Right cardiac atrium (tissue), 5 donors: Measurements from ENCODE around the gene FNIP2. TPM values are rescaled to one million over a fixed set of nuclear protein-coding genes. Genes with fewer than 3 reads are reported as not detected.
"Not testable (repeated sequence)": the region's sequence is repeated elsewhere in the genome, so short reads cannot be mapped to it uniquely, and the experiment has no call there.

Experiments
- ATAC-seq, 2 donors: fragments of 200-7000 bp; cut with Tn5 transposase; one replicate each; pipeline versions ENCODE4 v1.8.0 to v1.9.1; 2020; ENCODE audit warnings: moderate library complexity in 2 of 2, mild to moderate bottlenecking in 1 of 2
- DNase-seq, 3 donors: peaks; one replicate each; pipeline ENCODE4 v3.0.0-alpha.2; 2020
- H3K27ac ChIP-seq: one replicate; pipeline ENCODE4 v1.5.1; 2013; ENCODE audit warnings: mild to moderate bottlenecking, low read length, control low read depth, moderate library complexity
- H3K27me3 ChIP-seq: one replicate; pipeline ENCODE4 v1.6.1; 2013; ENCODE audit not compliant: control insufficient read depth, insufficient read depth
- H3K4me1 ChIP-seq: one replicate; pipeline ENCODE4 v1.6.1; 2013; ENCODE audit warnings: low read length; ENCODE audit not compliant: control insufficient read depth, insufficient read depth
- H3K4me3 ChIP-seq: one replicate; pipeline ENCODE4 v1.5.1; 2013; ENCODE audit warnings: low read length, control low read depth
- H3K9me3 ChIP-seq: one replicate; pipeline ENCODE4 v1.6.1; 2013; ENCODE audit warnings: low read length; ENCODE audit not compliant: control insufficient read depth
- WGBS: extraction: QIAGEN DNeasy Blood & Tissue Kit; methylation state at CpG from one replicate; pipeline ENCODE4 v1.1.7; 2013; 5-methylcytosine and 5-hydroxymethylcytosine counted together
- intact Hi-C, 4 donors: fragments of 100-400 bp; cut with DNase I; formaldehyde crosslinking; loops; one replicate each; pipeline versions ENCODE4 v1.11.0 to v1.14.0; 2022 to 2023
- polyA plus RNA-seq: library from polyadenylated mRNA; stranded (reverse); fragments of 200-250 nt; gene quantifications from one replicate; pipeline ENCODE4 v1.2.3, GENCODE V29; 2013
- total RNA-seq, 4 donors: library from RNA; stranded (reverse); fragmentation: NEBNext Ultra II Directional; extraction: Animal tissue kit (Norgen Biotek cat#: 25700); gene quantifications; one replicate each; pipeline ENCODE4 v1.2.1, GENCODE V29; 2021
- donor health status: healthy with polysubstance abuse.
- donor health status: DM: no; HTN: yes; CAD: no.
- donor health status: DM: no; HTN: no; CAD: no.
- donor health status: DM: no; HTN: yes; CAD: no; lungs with severe emphysema.
- donor health status: DM: yes; HTN: yes; CAD: no.

The FNIP2 gene
- total and polyA plus RNA-seq, 5 donors = 16.4 to 59.5 (median 46.3) TPM

DNA sequence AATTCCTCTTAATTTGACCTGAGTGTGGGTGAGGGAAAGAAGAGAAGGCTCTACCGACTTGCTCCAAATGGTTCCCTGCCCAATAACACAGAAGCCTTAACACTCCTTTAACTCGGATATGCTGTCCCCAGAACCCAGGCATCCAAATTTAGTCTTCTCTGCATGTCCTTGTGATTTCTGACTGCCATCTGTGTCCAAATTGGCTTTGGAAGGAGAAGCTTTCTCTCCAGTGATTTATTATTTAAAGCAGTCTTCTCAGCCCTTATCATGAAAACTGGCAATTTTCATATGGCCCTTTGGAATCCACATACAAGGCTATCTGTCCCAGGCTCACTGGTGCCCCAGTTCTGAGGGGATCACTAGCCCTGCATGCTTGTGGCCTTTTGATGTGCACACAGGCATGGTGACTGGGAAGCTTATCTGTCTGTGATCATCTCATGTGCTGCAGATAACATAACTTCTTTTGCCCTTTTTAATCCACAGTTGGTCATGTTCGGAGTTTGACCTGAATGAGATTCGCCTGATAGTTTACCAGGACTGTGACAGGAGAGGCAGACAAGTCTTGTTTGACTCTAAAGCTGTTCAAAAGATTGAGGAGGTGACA is 56.7 kb downstream of the FNIP2 start:
- H3K4me1 ChIP-seq = peaks cover 34% of the 10 kb centered on the region
- DNase-seq (no peak), ATAC-seq (no peak)
- 55% methylated on average over 4 of the region's 4 CpGs for WGBS
- peak overlapping the region; percentile 89 for H3K27ac ChIP-seq
- intact Hi-C loops = loop anchor here in 1 of 4 donors (10.0 kb wide), 1 partner anchor 51 kb away; no protein-coding TSS in a partner anchor
- no peaks in the 10 kb centered on the region for H3K27me3 ChIP-seq
- H3K9me3 ChIP-seq = no peaks in the 10 kb centered on the region
- no peak overlapping the region for H3K4me3 ChIP-seq

- H3K4me1 ChIP-seq = peaks cover 32% of the 10 kb centered on the region
- H3K27me3 ChIP-seq = no peaks in the 10 kb centered on the region
- H3K4me3 ChIP-seq = no peak overlapping the region
- peak; percentile 29 to 36 for ATAC-seq
- no peak for DNase-seq
- no peaks in the 10 kb centered on the region for H3K9me3 ChIP-seq
- peak overlapping the region; percentile 89 for H3K27ac ChIP-seq
- intact Hi-C loops = loop anchor here in 1 of 4 donors (10.0 kb wide), 1 partner anchor 51 kb away; no protein-coding TSS in a partner anchor
Measured at GRCh38 chr4:158826057-158826456, 57.2 kb downstream of the FNIP2 start.

GRCh38 chr4:158826882-158827281 is 58.1 kb downstream of the FNIP2 start:
- 53% methylated on average over 1 of the region's 1 CpG for WGBS
- Histone ChIP-seq H3K27ac (peak overlapping the region; percentile 77), H3K4me1 (peaks cover 32% of the 10 kb centered on the region), H3K4me3 (no peak overlapping the region), H3K27me3 (no peaks in the 10 kb centered on the region), H3K9me3 (no peaks in the 10 kb centered on the region)
- no peak for DNase-seq
- ATAC-seq = no peak
- intact Hi-C loops = loop anchor here in 1 of 4 donors (10.0 kb wide), 1 partner anchor 52 kb away; no protein-coding TSS in a partner anchor

- H3K4me3 ChIP-seq = no peak overlapping the region
- peak in 2 of 3 donors; percentile 45 to 52 for DNase-seq
- intact Hi-C loops = loop anchor here in 1 of 4 donors (10.0 kb wide), 1 partner anchor 53 kb away; no protein-coding TSS in a partner anchor
- H3K27ac ChIP-seq = peak overlapping the region; percentile 77
- WGBS = 41% methylated on average over 5 of the region's 5 CpGs
- peaks cover 28% of the 10 kb centered on the region for H3K4me1 ChIP-seq
- peak; percentile 68 to 77 for ATAC-seq
- H3K27me3 ChIP-seq = no peaks in the 10 kb centered on the region
- no peaks in the 10 kb centered on the region for H3K9me3 ChIP-seq
Measured at GRCh38 chr4:158827543-158827981, 58.7 kb downstream of the FNIP2 start.

- not testable (repeated sequence) for H3K4me3 ChIP-seq, ATAC-seq, H3K27ac ChIP-seq, H3K27me3 ChIP-seq, H3K9me3 ChIP-seq, DNase-seq
- WGBS = 92% methylated on average over 8 of the region's 8 CpGs
- H3K4me1 ChIP-seq = peaks cover 28% of the 10 kb centered on the region
- intact Hi-C loops = loop anchor here in 1 of 4 donors (10.0 kb wide), 1 partner anchor 53 kb away; no protein-coding TSS in a partner anchor
Measured at GRCh38 chr4:158828151-158828550, 59.3 kb downstream of the FNIP2 start.

DNA sequence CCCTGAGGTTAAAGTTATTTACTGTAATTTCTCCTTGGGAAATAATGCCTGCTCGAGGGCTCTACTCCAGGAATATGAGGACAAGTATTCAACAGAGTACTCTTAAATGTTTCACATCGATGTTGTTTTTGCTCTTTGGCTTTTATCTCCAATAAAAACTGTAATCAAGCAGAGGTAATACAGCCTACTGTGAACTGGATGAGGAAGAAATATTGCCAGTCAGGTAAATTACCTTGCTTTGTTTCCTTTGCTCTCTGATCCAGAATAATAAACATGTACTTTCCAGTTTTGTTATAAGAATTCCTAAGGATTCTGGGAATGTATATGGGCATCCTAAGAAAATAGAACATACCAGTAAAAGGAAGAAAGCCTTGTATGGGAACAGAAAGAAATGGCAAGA is 60.4 kb downstream of the FNIP2 start:
- Histone ChIP-seq H3K27ac (no peak overlapping the region), H3K27me3 (no peaks in the 10 kb centered on the region), H3K4me1 (peaks cover 20% of the 10 kb centered on the region), H3K4me3 (no peak overlapping the region), H3K9me3 (no peaks in the 10 kb centered on the region)
- 88% methylated on average over 2 of the region's 2 CpGs for WGBS
- intact Hi-C loops = loop anchor here in 1 of 4 donors (10.0 kb wide), 1 partner anchor 54 kb away; no protein-coding TSS in a partner anchor
- DNase-seq (no peak), ATAC-seq (no peak)

- DNase-seq (no peak), ATAC-seq (no peak)
- H3K4me3 ChIP-seq = no peak overlapping the region
- 70% methylated on average over 5 of the region's 5 CpGs for WGBS
- intact Hi-C loops = no loop called here
- H3K9me3 ChIP-seq = no peaks in the 10 kb centered on the region
- H3K27ac ChIP-seq = no peak overlapping the region
- H3K4me1 ChIP-seq = peaks cover 2% of the 10 kb centered on the region
- H3K27me3 ChIP-seq = no peaks in the 10 kb centered on the region
Measured at GRCh38 chr4:158833602-158834001, 64.8 kb downstream of the FNIP2 start.

GRCh38 chr4:158835226-158836001 is 66.6 kb downstream of the FNIP2 start:
- intact Hi-C loops = no loop called here
- Histone ChIP-seq H3K27me3 (no peaks in the 10 kb centered on the region), H3K27ac (no peak overlapping the region), H3K4me3 (no peak overlapping the region), H3K9me3 (no peaks in the 10 kb centered on the region), H3K4me1 (peaks cover 2% of the 10 kb centered on the region)
- ATAC-seq (no peak), DNase-seq (no peak)
- 55% methylated on average over 2 of the region's 2 CpGs for WGBS

DNA sequence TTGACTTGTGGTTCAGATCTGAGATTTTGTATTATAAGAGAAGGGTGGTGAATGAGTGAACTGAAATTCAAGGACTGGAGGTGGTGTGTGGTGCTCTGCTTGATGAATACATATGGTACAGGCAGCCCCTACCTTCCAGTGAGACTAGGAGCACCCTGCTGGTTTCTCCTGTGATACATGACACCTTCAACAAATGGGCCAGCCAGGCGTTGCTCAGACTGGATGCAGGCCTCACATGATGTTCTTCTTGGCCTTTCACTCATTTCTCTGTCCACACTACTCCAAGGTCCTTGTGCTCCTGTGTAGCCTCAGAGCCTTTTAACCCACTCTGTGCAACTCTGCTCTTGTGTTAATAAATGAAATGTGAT is 67.2 kb downstream of the FNIP2 start:
- H3K27ac ChIP-seq = no peak overlapping the region

GRCh38 chr4:158836828-158837449 is 68.1 kb downstream of the FNIP2 start:
- H3K27ac ChIP-seq = peak overlapping the region; percentile 56
- WGBS = 85% methylated on average over 4 of the region's 4 CpGs

More for the DNA sequence above, 67.2 kb downstream of the FNIP2 start:
- intact Hi-C loops = no loop called here
- 66% methylated on average over 1 of the region's 1 CpG for WGBS
- Histone ChIP-seq H3K4me1 (peaks cover 4% of the 10 kb centered on the region), H3K4me3 (no peak overlapping the region), H3K9me3 (no peaks in the 10 kb centered on the region), H3K27me3 (no peaks in the 10 kb centered on the region)
- ATAC-seq (no peak), DNase-seq (no peak)

More at GRCh38 chr4:158836828-158837449, 68.1 kb downstream of the FNIP2 start:
- ATAC-seq (no peak), DNase-seq (no peak)
- intact Hi-C loops = no loop called here
- H3K4me1 ChIP-seq = peaks cover 6% of the 10 kb centered on the region
- H3K4me3 ChIP-seq = no peak overlapping the region
- no peaks in the 10 kb centered on the region for H3K27me3 ChIP-seq
- H3K9me3 ChIP-seq = no peaks in the 10 kb centered on the region
